IPS DF 4.7 (cell line): ENCODE measurements around the gene TNFRSF14.

ENCODE experiments used
- DNase-seq: peaks from one replicate; pipeline ENCODE4 v3.0.0-alpha.2; 2013; ENCODE audit warnings: low spot score; ENCODE audit errors: extremely low read depth

TNFRSF14 gene

GRCh38 chr1:2523191-2523890 lies 32.8 kb upstream of the TNFRSF14 start:
- DNase-seq = no peak

GRCh38 chr1:2523891-2524609 lies 32.1 kb upstream of the TNFRSF14 start:
- no peak for DNase-seq

DNA sequence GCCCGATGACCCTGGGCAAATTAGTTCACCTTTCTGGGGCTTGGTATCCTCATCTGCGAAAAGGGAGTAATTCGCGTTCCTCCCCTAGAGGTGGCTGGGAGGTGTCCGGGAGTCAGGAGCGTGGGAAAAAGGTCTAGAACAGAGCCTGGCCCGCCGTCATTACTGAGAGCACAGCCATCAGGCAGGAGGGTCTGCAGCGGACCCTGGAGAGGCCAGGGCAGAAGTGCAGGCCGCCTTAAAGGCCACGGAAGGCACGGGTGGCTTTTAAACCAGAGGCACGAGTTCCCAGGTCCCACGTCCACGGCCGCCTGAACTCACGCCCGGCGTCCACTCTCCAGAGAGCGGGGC lies 30.6 kb upstream of the TNFRSF14 start:
- no peak for DNase-seq

GRCh38 chr1:2525920-2526823 lies 30.0 kb upstream of the TNFRSF14 start, which contains the start of gene PANK4:
Gene PANK4, minus strand, starts transcription at chr1:2526596. Its CDS starts 9 bp downstream, at chr1:2526587.
- no peak for DNase-seq

- no peak for DNase-seq
Observed at GRCh38 chr1:2526824-2527555, 29.2 kb upstream of the TNFRSF14 start.

- no peak for DNase-seq
Observed at GRCh38 chr1:2527556-2527860, 28.7 kb upstream of the TNFRSF14 start.

GRCh38 chr1:2528016-2528415 lies 28.2 kb upstream of the TNFRSF14 start:
- no peak for DNase-seq

DNA sequence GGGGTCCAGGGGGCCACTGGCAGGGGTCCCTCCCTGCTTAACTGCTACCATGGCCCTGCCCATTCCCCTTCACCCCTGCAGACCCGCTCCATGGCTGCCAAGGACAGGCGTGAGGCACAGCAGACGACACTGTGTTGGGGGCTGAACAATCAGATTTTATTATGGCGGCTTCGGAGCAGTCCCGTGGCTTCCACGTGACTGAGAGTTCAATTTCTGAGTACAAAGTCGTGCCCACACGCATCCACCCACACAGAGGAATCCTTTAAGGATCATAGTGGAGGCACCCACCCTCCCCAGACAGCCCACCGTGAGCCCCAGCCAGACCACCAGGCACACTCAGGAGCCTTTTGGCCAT lies 27.6 kb upstream of the TNFRSF14 start:
- DNase-seq = no peak

- DNase-seq = no peak
Observed at GRCh38 chr1:2528966-2529783, 27.0 kb upstream of the TNFRSF14 start.

DNA sequence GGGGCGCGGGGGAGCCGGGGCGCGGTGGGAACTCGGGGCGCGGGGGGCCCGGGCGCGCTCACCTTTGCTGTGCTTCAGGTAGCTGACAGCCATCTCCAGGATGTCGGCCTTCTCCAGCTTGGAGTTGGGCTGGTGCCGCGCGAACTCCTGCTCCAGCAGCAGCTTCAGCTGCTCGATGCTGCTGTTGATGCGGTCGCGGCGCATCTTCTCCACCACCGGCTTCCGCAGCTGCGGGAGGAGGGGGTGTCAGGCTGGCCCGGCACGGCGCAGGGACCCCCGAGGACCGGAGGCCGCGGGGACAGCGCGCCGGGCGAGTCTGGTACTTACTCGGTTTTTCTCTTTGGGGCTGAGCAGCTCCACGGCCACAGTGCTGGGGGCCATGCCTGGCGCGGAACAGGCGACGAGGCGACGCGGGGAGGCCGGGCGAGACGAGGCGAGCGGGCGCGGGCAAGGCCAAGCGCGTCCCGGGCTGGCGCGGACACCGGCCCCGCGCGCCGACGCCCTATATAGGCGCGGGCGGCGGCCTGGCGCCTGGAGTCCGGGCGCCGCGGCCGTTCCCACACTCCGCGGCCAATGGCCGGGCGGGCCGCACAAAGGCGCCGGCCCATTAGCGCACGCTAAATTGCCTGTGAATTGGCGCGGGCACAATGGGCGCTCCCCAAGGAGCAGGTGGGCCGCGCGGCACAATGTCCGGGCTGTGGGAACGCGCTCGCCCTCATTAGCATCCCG lies 26.2 kb upstream of the TNFRSF14 start, which contains the start of gene HES5:
TSS of gene HES5 (minus strand) at position 480 of the 729 bp plus-strand sequence. CDS start at position 381, 99 bp downstream.
- no peak for DNase-seq

DNA sequence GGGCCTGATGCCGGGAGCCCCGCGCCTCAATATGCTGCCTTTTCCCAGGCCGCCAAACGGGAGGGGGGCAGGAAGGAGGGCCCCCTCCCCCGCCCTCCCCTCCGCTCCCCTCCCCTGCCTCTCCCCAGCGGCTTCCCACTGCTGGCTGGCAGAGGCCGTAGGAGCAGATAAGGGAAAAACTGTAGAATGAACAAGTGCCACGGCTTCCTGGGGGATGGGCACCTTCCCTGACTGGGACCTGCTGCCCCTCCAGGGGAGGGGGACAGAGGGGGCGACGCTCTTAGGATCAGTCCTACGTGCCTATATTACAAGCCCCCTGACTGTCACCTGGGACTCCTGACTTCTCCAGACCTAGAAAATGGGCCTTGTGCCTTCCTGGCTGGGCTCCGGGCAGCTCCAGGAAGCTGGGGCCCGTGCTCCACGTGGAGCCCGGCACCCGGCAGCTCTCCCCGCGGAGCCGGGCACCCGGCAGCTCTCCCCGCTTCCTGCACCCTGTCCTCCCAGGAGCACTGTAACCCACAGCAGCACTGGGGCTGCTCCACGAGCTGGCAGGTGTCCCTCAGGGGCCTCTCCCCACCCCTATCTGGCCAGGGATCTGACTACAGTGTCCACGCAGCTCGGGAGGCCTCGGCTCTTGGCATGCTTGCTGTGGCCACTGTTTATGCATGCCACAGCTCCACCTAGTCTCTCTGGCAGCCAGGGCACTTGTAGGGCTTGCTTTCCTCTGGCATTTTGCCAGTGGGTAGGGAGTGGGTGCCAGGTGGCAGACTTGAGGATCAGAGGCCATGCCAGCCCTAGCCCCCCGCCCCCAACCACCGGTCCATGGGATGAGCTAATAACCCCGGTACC lies 25.4 kb upstream of the TNFRSF14 start:
- no peak for DNase-seq

DNA sequence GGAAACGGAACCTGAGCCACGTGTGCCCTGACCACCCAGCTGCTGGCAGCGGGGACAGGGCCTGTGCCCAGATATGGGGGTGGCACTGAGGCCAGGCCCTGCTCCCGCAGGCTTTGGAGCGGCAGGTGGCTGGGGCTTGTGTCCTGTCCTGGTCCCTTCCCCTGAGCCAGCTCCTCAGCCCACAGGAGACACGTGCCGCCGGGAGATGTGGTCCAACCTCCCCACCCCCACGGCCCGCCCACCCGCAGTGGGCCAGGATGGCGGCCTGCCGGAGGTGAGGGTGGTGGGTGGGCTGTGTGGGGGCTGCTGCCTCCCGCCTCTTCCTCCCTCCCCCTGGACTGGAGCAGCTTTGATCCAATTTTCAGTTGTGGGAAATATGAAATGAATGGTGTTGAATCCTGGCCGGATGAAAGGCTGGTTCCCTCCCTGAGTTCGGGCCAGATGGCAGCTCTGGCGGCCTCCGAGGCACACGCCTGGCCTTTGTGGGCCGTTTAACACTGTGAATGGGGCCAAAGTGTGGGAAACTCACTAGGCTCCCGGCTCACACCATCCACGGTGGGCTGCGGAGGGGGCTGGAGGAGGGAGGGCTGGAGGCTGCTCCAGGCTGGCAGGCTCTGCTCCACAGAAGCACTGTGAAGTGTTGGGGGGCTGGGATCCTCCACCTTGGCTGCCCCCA lies 23.5 kb upstream of the TNFRSF14 start:
- no peak for DNase-seq

GRCh38 chr1:2533365-2533764 lies 22.8 kb upstream of the TNFRSF14 start:
- no peak for DNase-seq

DNA sequence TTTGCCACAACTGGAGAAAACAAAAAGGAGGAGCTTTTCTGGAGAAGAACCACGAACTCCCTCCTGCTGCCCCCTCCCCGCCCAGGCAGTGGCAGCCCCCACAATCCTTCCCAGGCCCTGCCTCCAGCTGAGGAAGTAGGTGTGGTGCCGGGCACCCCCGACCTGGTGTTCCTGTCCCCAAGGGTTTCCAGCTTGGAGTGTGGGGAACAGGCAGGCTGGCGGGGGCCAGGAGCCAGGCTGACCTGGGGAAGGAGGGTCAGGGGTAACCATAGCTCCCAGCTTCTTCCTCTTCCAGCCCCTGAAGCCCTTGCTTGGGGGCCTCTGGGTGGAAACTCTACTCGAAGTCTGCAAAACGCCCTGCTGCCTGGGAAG lies 21.9 kb upstream of the TNFRSF14 start:
- no peak for DNase-seq

GRCh38 chr1:2534687-2535441 lies 21.3 kb upstream of the TNFRSF14 start:
- DNase-seq = no peak

DNA sequence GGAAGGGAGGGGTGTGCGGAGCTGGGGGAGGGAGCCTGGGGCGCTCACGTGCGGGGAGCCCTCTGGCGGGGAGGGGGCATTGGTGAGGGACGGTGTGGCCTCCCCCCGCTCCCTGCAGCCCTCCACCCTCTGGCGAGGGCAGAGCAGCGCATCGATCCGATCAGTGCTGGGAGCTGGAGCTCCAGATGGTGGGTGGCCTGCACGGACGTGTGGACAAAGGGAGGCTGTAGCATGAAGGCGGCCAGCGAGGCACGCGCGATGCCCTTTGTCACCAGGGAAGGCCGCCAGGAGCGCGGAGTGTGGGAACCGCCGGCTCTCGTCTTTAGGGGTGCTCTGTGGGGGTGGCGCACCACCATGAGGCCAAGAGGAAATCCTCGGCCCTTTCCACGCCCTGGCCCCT lies 20.7 kb upstream of the TNFRSF14 start:
- DNase-seq = no peak

GRCh38 chr1:2535981-2536380 lies 20.2 kb upstream of the TNFRSF14 start:
- DNase-seq = no peak

- DNase-seq = no peak
Observed at GRCh38 chr1:2537784-2538115, 18.4 kb upstream of the TNFRSF14 start.
